Upper lobe of left lung (tissue), 6 donors: ENCODE results near the gene ZNF554. TPM values are rescaled to one million over a fixed set of nuclear protein-coding genes. Genes with fewer than 3 reads are reported as not detected.

Source experiments
- ATAC-seq, 2 donors: fragments of 200-7000 bp; cut with Tn5 transposase; one replicate each; pipeline ENCODE4 v1.9.1; 2022; ENCODE audit warnings: mild to moderate bottlenecking in 2 of 2, moderate library complexity in 2 of 2; ENCODE audit not compliant: low FRiP score in 2 of 2
- DNase-seq, 2 donors: peaks; one replicate each; pipeline ENCODE4 v3.0.0-alpha.2; 2019 to 2020
- H3K27ac ChIP-seq, 4 donors: fragments of 200-600 bp; sonication (generic); one replicate each; pipeline ENCODE4 v1.5.1; 2016 to 2019
- H3K27me3 ChIP-seq, 4 donors: fragments of 200-600 bp; sonication (generic); one replicate each; pipeline ENCODE4 v1.5.1; 2017 to 2019
- H3K36me3 ChIP-seq, 4 donors: fragments of 200-600 bp; sonication (generic); one replicate each; pipeline ENCODE4 v1.5.1; 2016 to 2019
- H3K4me1 ChIP-seq, 4 donors: fragments of 200-600 bp; sonication (generic); one replicate each; pipeline ENCODE4 v1.5.1; 2018 to 2019
- H3K4me3 ChIP-seq, 4 donors: fragments of 200-600 bp; sonication (generic); one replicate each; pipeline ENCODE4 v1.5.1; 2017 to 2019; ENCODE audit warnings: mild to moderate bottlenecking in 2 of 4, moderate library complexity in 1 of 4
- H3K9me3 ChIP-seq, 4 donors: fragments of 200-600 bp; sonication (generic); one replicate each; pipeline ENCODE4 v1.5.1; 2018 to 2019
- EP300 ChIP-seq, 4 donors: sonication (generic); formaldehyde crosslinking; IDR thresholded peaks; one replicate each; pipeline ENCODE4 v1.5.1; 2017; ENCODE audit warnings: antibody characterized with exemption in 4 of 4, control low read depth in 2 of 4
- POLR2A ChIP-seq, 4 donors: fragments of 450-650 bp; IDR thresholded peaks; one replicate each; pipeline ENCODE4 v1.5.1; 2016 to 2017; ENCODE audit warnings: antibody characterized with exemption in 4 of 4, mild to moderate bottlenecking in 2 of 4
- POLR2AphosphoS5 ChIP-seq, 2 donors: sonication (generic); formaldehyde crosslinking; IDR thresholded peaks; one replicate each; pipeline ENCODE4 v1.5.1; 2017; ENCODE audit warnings: antibody characterized with exemption in 2 of 2
- WGBS, 2 donors: methylation state at CpG; one replicate each; pipeline ENCODE4 v1.1.5; 2017 to 2018; 5-methylcytosine and 5-hydroxymethylcytosine counted together
- total RNA-seq, 6 donors: library from RNA; depleted of rRNA in 4 of 6; stranded (reverse); fragments of >200 nt in 4 of 6; gene quantifications; one replicate each; pipeline versions ENCODE4 v1.1.0 to v1.2.1, GENCODE V29; 2016 to 2021
- TF ChIP-seq, protein P1 (sequence below), 6 experiments: fragments of 450-650 bp in 4 of 6; fragments of 200-600 bp in 2 of 6; sonication (generic) in 2 of 6; IDR thresholded peaks; one replicate each; pipeline ENCODE4 v1.5.1; 2016 to 2019; ENCODE audit warnings: antibody characterized with exemption in 6 of 6
- donor health status: DM: no; HTN: no; CAD: no; lungs with moderate emphysema.
- donor health status: DM: no; HTN: yes; CAD: no; lungs with severe emphysema.

The ZNF554 gene
- total RNA-seq, 6 donors from 2014 or later: 3.2 to 11.5 (median 6.7) TPM

- TF ChIP-seq POLR2A (IDR thresholded peaks at IDR 0.05) (no peak), EP300 (IDR thresholded peaks at IDR 0.05) (no peak), POLR2AphosphoS5 (IDR thresholded peaks at IDR 0.05) (no peak)
- TF ChIP-seq, protein P1, sequence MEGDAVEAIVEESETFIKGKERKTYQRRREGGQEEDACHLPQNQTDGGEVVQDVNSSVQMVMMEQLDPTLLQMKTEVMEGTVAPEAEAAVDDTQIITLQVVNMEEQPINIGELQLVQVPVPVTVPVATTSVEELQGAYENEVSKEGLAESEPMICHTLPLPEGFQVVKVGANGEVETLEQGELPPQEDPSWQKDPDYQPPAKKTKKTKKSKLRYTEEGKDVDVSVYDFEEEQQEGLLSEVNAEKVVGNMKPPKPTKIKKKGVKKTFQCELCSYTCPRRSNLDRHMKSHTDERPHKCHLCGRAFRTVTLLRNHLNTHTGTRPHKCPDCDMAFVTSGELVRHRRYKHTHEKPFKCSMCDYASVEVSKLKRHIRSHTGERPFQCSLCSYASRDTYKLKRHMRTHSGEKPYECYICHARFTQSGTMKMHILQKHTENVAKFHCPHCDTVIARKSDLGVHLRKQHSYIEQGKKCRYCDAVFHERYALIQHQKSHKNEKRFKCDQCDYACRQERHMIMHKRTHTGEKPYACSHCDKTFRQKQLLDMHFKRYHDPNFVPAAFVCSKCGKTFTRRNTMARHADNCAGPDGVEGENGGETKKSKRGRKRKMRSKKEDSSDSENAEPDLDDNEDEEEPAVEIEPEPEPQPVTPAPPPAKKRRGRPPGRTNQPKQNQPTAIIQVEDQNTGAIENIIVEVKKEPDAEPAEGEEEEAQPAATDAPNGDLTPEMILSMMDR (IDR thresholded peaks at IDR 0.05): no peak
Observed at GRCh38 chr19:2806736-2807378, 12.8 kb upstream of the ZNF554 start.

GRCh38 chr19:2807379-2808128 lies 12.1 kb upstream of the ZNF554 start:
- no peak for ATAC-seq
- 94 to 99% methylated on average over 24 to 50 of the region's 56 CpGs for WGBS, 2 donors
- DNase-seq: peak in 1 of 2 donors; percentile 85

More at GRCh38 chr19:2806736-2807378, 12.8 kb upstream of the ZNF554 start:
- Histone ChIP-seq H3K4me1 (no peaks in the 10 kb centered on the region), H3K36me3 (peaks cover 4 to 84% (median 57%) of the 10 kb centered on the region in 4 donors), H3K27ac (no peak overlapping the region), H3K27me3 (no peaks in the 10 kb centered on the region), H3K9me3 (no peaks in the 10 kb centered on the region), H3K4me3 (no peak overlapping the region)
- WGBS, 2 donors: 97 to 99% methylated on average over 15 to 25 of the region's 34 CpGs
- peak in 1 of 2 donors; percentile 61 for DNase-seq
- ATAC-seq: no peak

GRCh38 chr19:2808129-2808941 lies 11.3 kb upstream of the ZNF554 start:
- no peak for TF ChIP-seq EP300 (IDR thresholded peaks at IDR 0.05)
- TF ChIP-seq, protein P1 (IDR thresholded peaks at IDR 0.05): no peak
- TF ChIP-seq POLR2A (IDR thresholded peaks at IDR 0.05): no peak
- no peak for TF ChIP-seq POLR2AphosphoS5 (IDR thresholded peaks at IDR 0.05)
- WGBS, 2 donors: 96 to 97% methylated on average over 8 to 35 of the region's 41 CpGs
- ATAC-seq: no peak

More at GRCh38 chr19:2807379-2808128, 12.1 kb upstream of the ZNF554 start:
- Histone ChIP-seq H3K4me1 (no peaks in the 10 kb centered on the region), H3K9me3 (no peaks in the 10 kb centered on the region), H3K4me3 (no peak overlapping the region), H3K27me3 (no peaks in the 10 kb centered on the region), H3K27ac (no peak overlapping the region), H3K36me3 (peaks cover 4 to 88% (median 58%) of the 10 kb centered on the region in 4 donors)
- TF ChIP-seq EP300 (IDR thresholded peaks at IDR 0.05): no peak
- no peak for TF ChIP-seq POLR2A (IDR thresholded peaks at IDR 0.05)
- no peak for TF ChIP-seq POLR2AphosphoS5 (IDR thresholded peaks at IDR 0.05)
- TF ChIP-seq, protein P1 (IDR thresholded peaks at IDR 0.05): no peak

DNA sequence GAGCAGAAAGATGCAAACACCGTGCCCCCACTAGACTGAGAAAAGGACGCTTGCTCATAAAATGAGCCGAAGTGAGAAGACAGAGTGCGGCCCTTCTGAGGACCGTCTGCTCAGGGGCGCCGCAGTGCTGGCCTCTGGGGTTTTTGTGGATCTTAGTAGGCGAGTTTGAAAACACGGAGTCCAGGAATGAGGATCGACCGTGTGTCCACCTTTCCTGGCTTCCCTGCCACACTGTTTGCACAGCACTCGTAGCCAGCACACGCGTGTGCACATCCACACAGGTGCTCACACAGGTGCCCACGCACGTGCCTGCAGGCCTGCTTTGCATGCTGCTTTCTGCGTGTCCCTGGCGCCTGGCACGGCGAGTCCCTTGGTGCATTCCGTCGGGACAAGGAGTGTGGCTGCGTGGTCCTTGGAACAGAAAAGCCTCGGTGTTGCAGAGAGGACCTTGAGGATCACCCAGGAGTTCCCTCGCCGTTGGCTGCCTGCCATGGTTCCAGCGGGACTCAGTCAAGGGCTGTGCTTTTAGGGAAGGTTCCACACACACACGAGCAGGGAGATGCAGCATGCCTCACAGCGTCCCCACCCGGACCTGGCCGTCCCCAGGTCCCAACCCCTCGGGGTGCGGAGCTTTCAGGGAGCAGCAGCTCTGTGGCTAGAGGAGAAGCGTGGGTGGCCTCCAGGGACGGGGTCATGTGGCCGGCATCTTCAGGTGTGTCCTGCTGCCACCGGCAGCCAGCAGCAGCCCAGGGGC lies 10.1 kb upstream of the ZNF554 start:
- WGBS, 2 donors: 93% methylated on average over 31 to 36 of the region's 37 CpGs
- DNase-seq (peak in 1 of 2 donors; percentile 61), ATAC-seq (no peak)
- Histone ChIP-seq H3K36me3 (peaks cover 4 to 88% (median 60%) of the 10 kb centered on the region in 4 donors), H3K9me3 (no peaks in the 10 kb centered on the region), H3K4me1 (no peaks in the 10 kb centered on the region), H3K27me3 (no peaks in the 10 kb centered on the region), H3K4me3 (no peak overlapping the region), H3K27ac (no peak overlapping the region)
- no peak for TF ChIP-seq POLR2AphosphoS5 (IDR thresholded peaks at IDR 0.05)

More at GRCh38 chr19:2808129-2808941, 11.3 kb upstream of the ZNF554 start:
- Histone ChIP-seq H3K27ac (no peak overlapping the region), H3K9me3 (no peaks in the 10 kb centered on the region), H3K27me3 (no peaks in the 10 kb centered on the region), H3K4me3 (no peak overlapping the region), H3K4me1 (no peaks in the 10 kb centered on the region), H3K36me3 (peaks cover 4 to 84% (median 59%) of the 10 kb centered on the region in 4 donors)
- DNase-seq: peak in 1 of 2 donors; percentile 83
